Stimulated activated naive CD8-positive, alpha-beta T cell treated with anti-CD3 and anti-CD28 coated beads, Interleukin-15, Interleukin-2, amounts not matched to agents 100 ng/mL and 50 ng/mL, for 24 hours (primary cell): ENCODE data around the gene SFXN4.

Experiments
- H3K27ac Mint-ChIP-seq: one replicate; pipeline ENCODE4 v1.8.0; 2021; ENCODE audit warnings: mild to moderate bottlenecking, mixed read lengths
- H3K27me3 Mint-ChIP-seq: one replicate; pipeline ENCODE4 v1.8.0; 2021; ENCODE audit warnings: mixed read lengths
- H3K36me3 Mint-ChIP-seq: one replicate; pipeline ENCODE4 v1.8.0; 2021; ENCODE audit warnings: low read depth, mixed read lengths
- H3K4me1 Mint-ChIP-seq: one replicate; pipeline ENCODE4 v1.8.0; 2021; ENCODE audit warnings: low read depth, mixed read lengths
- H3K4me3 Mint-ChIP-seq: one replicate; pipeline ENCODE4 v1.8.0; 2021; ENCODE audit warnings: mild to moderate bottlenecking, mixed read lengths
- H3K9me3 Mint-ChIP-seq: one replicate; pipeline ENCODE4 v1.8.0; 2021; ENCODE audit warnings: mixed read lengths

Gene SFXN4, protein sequence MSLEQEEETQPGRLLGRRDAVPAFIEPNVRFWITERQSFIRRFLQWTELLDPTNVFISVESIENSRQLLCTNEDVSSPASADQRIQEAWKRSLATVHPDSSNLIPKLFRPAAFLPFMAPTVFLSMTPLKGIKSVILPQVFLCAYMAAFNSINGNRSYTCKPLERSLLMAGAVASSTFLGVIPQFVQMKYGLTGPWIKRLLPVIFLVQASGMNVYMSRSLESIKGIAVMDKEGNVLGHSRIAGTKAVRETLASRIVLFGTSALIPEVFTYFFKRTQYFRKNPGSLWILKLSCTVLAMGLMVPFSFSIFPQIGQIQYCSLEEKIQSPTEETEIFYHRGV

DNA sequence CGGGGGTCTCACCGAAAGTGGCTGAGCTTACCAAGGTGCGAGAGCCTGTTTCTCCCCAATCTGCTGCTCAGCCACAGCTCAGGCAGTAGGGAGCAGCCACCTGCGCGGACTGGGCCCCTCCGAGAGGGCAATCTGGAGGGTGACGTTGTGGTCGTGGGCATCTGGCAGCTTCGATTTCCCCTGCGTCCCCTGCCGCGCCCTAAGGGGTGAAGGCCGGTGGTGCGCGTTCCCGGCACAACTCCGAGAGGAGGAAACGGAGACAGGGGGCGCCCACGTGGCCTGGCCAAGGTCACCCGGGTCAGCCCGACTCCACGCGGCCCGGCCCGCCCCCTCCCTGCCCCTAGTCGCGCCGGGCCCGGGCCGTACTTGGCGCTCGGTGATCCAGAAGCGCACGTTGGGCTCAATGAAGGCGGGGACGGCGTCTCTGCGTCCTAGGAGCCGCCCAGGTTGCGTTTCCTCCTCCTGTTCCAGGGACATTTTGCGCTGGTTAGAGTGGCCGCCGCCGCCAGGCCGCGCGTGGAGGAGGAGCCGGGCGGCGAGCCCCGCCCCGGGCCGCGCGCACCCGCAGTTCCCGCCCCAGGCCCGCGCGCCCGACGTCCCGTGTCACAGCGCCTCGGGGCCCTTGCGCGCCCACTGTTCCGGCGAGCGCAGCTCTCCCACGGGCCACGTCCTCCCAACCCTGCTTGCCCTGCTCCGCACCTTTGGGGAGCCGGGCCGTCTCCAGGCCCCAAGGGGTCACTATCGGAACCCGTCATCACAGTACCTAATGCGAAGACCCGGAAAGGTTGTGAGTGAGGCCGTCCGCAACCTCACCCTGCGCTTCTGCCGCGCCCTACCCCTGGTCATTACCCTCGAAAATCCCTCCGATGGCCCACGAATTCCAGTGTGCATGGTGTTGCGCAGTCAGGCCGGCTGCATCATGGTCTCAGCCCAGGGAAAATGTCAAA, at the start of gene SFXN4:
TSS of gene SFXN4 (minus strand) at position 544 of the 947 bp plus-strand sequence. CDS start at position 477, 67 bp downstream.
- H3K4me1 Mint-ChIP-seq = peaks cover 48% of the 10 kb centered on the region
- H3K4me3 Mint-ChIP-seq = peak within 1 kb of the TSS; percentile 87

DNA sequence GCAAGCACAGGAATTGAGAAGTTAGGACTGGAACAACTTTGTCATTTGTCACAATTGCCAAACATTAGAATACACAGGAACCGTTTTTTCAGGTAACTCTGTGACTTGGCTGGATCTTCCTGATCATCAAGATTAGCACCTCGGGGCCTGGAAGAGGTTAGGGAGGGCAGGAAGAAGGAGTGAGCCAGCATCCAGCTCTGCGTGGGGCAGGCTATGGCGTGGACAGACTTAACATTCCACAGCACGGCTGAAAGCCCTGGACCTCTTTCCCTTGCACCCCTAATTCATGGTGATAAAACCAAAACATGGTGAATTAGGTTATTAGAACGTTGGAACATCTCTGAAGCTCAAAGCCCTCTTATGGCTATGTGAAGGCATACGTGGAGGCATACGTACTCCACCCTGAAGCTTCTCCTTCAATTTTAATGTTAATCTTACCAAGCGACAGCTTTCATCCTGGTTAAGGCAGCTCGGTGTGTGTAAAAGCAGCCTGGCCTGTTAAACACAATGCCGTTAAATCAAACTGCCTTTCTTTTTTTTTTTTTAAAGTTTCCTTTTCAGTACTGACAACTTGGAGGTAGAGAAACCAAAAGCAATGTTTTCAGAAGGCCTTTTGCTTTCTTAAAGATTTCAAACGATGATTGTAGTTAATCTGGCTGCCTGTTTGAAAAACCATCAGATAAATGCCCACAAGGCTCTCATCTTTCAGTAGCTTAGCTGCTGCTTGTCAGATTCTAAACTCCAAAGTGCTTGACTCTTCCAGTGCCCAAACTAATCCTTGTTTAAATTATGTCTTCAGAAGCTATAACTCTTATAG, 46.3 kb upstream of the SFXN4 start:
- Mint-ChIP-seq H3K27ac (peak overlapping the region; percentile 94), H3K36me3 (peaks cover 7% of the 10 kb centered on the region), H3K4me3 (peak overlapping the region; percentile 80)

More for the DNA sequence above, at the start of gene SFXN4:
- no peaks in the 10 kb centered on the region for H3K9me3 Mint-ChIP-seq
- peaks cover 66% of the 10 kb centered on the region for H3K36me3 Mint-ChIP-seq
- H3K27me3 Mint-ChIP-seq = no peaks in the 10 kb centered on the region
- H3K27ac Mint-ChIP-seq = peak within 1 kb of the TSS; percentile 94

DNA sequence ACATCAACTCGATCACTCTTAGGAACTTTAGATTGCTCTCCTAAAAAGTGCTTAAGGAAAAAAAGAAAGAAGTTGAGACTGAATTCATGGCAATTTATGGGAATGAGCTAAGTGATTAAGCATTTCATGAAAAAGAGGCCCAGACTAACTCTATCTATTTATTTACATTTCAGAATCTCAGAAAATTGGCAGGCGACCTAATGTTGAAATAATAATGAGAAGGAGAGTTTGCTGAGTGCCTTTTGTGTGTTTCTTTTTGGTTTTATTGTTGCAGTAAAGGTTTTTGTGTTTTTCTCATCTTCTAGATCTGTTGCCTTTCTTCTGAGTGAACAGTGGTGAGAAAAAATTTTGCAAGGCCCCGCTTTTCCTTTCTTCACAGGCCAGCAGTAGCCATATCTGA, 45.7 kb upstream of the SFXN4 start:
- Mint-ChIP-seq H3K36me3 (peaks cover 7% of the 10 kb centered on the region), H3K4me1 (peaks cover 72% of the 10 kb centered on the region), H3K27ac (peak overlapping the region; percentile 94), H3K27me3 (no peaks in the 10 kb centered on the region), H3K9me3 (no peaks in the 10 kb centered on the region), H3K4me3 (peak overlapping the region; percentile 80)

More for the DNA sequence above, 46.3 kb upstream of the SFXN4 start:
- Mint-ChIP-seq H3K9me3 (no peaks in the 10 kb centered on the region), H3K4me1 (peaks cover 69% of the 10 kb centered on the region), H3K27me3 (no peaks in the 10 kb centered on the region)

DNA sequence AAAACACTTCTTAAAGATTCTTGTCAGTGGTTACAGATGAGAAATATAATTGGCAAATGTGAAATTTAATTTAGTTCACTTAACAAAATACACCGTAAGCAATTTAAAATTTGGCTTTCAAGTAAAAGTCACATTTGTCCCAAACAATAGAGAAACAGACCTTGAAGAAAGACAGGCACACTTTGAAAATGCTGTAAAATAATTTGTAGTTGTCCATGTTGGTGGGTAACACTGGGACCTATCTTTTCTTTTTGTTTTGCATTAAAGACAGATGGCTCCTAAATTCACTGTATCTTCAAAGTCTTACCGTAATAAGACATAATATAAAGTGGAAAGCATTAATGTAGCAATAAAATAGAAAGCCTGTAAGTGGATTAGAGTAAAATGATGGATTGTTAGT, 45.1 kb upstream of the SFXN4 start:
- Mint-ChIP-seq H3K27ac (peak overlapping the region; percentile 94), H3K4me1 (peaks cover 76% of the 10 kb centered on the region)

DNA sequence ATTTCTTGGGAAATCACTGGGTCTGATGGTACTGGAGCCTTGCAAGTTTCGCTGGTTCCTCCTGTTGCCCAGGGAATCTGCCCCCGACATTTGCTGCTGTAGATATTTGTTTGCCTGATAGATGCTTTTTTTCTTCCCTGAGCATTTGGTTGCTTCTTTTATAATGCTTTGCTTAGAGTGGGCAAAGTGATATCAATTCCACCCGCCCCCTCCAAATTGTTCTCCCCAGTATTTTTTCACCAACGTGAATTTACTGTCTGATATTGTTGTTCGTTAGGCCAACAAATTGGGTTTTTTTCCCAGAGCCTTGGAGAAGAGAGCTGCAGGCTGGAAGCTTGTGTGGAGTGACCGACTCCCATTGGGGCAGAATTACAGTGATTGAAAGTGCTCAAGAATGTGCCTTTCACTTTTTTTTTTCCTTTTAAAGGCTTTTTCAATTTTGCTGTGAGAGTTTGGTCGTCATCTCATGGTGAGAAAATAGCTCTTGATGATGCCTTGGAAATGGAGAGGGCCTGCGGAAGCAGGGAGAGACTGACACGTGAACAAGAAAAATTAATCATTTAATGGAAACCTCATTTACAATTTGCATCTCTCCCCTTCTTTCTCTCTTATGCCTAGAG, 44.3 kb upstream of the SFXN4 start:
- H3K27ac Mint-ChIP-seq = peak overlapping the region; percentile 92
- H3K4me1 Mint-ChIP-seq = peaks cover 76% of the 10 kb centered on the region
- H3K36me3 Mint-ChIP-seq = peaks cover 4% of the 10 kb centered on the region
- no peaks in the 10 kb centered on the region for H3K27me3 Mint-ChIP-seq
- H3K4me3 Mint-ChIP-seq = peak overlapping the region; percentile 93
- no peaks in the 10 kb centered on the region for H3K9me3 Mint-ChIP-seq

More for the DNA sequence above, 45.1 kb upstream of the SFXN4 start:
- Mint-ChIP-seq H3K4me3 (peak overlapping the region; percentile 80), H3K9me3 (no peaks in the 10 kb centered on the region), H3K27me3 (no peaks in the 10 kb centered on the region), H3K36me3 (peaks cover 5% of the 10 kb centered on the region)

DNA sequence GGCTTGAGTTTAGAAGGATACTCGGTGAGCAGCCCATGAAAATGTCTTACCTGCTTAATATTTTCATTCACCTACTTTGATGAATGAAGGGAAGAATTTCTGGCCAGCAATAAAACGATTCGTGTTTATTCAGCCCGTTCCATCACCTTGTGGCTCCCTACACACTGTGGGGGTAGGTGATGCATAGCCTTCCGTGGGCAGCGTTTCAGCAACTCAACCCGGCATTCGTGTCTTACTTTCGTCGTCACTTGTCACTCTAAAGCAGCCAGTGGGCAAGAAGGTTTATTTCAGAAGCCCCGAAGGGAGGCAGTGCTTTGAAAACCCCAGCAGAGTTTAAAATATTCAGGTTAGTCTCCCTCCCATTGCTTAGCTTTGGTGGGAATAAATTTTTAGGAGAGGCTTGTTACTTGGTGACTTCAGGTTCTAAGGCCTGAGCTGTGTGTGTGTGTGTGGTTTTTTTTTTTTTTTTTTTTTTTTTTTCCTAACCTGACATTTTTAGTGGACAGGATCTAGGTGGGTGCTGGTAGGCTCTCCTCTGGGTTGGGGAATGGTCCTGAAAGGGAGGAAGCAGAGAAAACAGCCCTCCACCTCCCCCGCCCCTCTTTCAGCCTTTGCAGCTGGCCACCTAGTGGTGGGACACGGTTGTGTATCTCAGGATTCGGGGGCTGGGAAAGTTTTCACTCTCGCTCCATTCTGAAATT, 43.7 kb upstream of the SFXN4 start:
- Mint-ChIP-seq H3K4me1 (peaks cover 69% of the 10 kb centered on the region), H3K9me3 (no peaks in the 10 kb centered on the region), H3K4me3 (peak overlapping the region; percentile 93), H3K27ac (peak overlapping the region; percentile 92), H3K27me3 (no peaks in the 10 kb centered on the region), H3K36me3 (peaks cover 4% of the 10 kb centered on the region)

DNA sequence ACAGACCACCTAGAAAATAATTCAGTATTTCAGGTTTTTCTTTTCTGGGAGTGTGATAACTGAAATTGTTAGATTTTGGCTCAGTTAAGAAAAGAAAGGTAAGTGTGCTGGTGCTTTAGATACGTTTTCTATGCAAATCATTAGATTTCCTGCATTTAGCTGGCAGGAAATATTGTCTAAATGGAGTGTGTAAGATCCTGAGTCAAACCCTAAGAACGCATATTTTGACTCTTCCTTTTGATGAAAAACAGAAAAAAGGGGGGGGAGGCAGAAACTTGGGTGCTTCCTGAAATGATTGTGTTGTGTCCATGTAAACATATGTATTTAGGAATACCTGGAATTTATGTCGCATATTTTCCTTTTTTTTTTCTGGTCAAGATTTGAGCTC, 43.0 kb upstream of the SFXN4 start:
- Mint-ChIP-seq H3K4me3 (peak overlapping the region; percentile 93), H3K36me3 (peaks cover 4% of the 10 kb centered on the region), H3K9me3 (no peaks in the 10 kb centered on the region), H3K27me3 (no peaks in the 10 kb centered on the region), H3K4me1 (peaks cover 63% of the 10 kb centered on the region), H3K27ac (peak overlapping the region; percentile 92)

DNA sequence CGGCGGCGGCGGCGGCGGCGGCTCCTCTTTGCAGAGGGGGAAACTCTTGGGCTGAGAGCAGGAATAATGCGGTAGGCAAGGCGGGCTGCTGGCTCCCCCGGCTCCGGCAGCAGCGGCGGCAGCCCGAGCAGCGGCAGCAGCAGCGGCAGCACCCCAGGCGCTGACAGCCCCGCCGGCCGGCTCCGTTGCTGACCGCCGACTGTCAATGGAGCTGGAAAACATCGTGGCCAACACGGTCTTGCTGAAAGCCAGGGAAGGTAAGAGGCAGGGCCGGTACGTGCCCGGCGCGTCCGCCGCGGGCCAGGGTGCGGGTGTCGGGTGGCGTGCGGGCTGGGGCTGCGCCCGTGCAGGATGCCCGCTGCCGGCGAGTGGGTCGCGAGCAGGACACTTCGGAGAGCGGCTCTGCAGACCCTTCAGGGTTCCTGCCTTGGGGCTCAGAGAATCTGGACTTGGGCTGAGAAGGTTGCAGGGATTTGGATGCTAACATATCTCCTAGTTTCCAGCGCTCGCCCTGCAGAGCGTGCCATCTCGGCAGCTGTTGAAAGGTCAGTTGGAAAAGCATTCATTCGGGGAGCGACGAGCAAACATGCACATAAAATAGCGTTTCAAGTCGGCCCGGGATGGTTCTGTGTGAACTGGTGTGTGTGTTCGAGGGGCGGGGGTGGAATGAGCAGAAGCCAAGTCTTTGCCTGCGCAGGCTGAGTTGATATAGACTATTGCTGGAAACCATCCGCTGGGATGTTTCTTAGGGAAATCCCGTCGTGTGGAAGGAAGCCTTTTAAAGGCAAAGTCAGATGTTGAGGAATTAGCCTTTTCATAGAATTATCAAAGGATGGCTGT, 42.4 kb upstream of the SFXN4 start:
- Mint-ChIP-seq H3K4me1 (peaks cover 59% of the 10 kb centered on the region), H3K27ac (peak overlapping the region; percentile 92), H3K27me3 (no peaks in the 10 kb centered on the region), H3K4me3 (peak overlapping the region; percentile 93), H3K9me3 (no peaks in the 10 kb centered on the region), H3K36me3 (peaks cover 4% of the 10 kb centered on the region)

DNA sequence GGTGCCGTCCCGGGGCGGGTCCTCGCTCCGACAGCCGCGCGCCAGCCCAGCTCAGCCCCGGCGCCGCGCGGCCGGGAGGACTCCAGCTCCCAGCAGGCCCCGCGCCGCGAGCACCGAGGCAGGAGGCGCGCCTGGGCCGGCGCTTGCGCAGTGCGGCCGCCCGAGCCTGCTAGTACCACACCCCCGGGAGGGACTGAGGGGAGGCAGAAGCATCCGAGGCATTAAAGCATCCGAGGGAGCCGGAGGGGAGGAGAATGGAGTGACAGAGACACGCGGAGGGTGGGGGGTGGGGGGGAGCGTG, 41.8 kb upstream of the SFXN4 start, which contains the start of gene GRK5:
TSS of gene GRK5 (plus strand) at position 206 of the 301 bp plus-strand sequence. CDS start 347 bp downstream, outside the sequence.
- Mint-ChIP-seq H3K36me3 (peaks cover 4% of the 10 kb centered on the region), H3K27me3 (no peaks in the 10 kb centered on the region), H3K27ac (peak within 1 kb of the TSS; percentile 94), H3K4me1 (peaks cover 53% of the 10 kb centered on the region), H3K9me3 (no peaks in the 10 kb centered on the region), H3K4me3 (peak within 1 kb of the TSS; percentile 93)

DNA sequence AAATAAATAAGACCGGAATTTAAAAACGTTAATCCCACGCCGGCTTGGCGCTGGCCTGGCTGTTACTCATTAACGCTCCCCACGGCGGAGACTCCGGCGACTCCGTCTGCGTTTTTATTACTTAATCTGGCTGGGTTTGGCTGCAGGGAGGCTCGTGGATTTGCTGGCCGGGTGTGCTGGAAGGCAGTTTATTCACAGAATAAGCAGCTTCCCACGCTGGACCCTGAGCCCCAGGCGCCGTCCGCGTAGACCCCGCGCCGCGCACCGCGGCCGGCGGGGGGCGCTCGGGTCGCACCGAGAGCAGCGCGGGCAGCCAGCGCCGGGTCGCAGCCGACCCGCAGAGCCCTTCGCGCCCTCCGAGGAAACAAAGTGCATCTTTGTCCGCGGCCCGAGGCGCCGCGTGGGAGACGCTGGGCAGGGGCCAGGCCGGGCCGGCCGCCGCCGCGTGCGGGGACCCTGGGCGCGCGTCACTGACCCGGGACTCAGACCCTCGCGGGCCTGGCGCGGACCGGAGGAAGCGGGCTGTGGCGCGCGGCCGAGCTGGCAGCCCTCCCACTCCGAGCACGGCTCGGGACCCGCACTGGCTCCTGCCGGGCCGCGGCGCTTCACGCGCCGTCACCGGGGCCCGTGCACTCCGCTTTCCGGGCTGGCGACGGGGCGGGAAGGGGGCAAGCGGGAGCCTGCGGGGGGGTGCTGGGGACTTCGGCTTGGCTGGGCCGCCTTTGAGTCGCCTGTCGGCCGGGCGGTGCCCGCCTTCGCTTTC, 41.3 kb upstream of the SFXN4 start:
- Mint-ChIP-seq H3K4me1 (peaks cover 48% of the 10 kb centered on the region), H3K9me3 (no peaks in the 10 kb centered on the region), H3K4me3 (peak overlapping the region; percentile 83), H3K36me3 (peaks cover 4% of the 10 kb centered on the region), H3K27ac (peak overlapping the region; percentile 94), H3K27me3 (no peaks in the 10 kb centered on the region)

DNA sequence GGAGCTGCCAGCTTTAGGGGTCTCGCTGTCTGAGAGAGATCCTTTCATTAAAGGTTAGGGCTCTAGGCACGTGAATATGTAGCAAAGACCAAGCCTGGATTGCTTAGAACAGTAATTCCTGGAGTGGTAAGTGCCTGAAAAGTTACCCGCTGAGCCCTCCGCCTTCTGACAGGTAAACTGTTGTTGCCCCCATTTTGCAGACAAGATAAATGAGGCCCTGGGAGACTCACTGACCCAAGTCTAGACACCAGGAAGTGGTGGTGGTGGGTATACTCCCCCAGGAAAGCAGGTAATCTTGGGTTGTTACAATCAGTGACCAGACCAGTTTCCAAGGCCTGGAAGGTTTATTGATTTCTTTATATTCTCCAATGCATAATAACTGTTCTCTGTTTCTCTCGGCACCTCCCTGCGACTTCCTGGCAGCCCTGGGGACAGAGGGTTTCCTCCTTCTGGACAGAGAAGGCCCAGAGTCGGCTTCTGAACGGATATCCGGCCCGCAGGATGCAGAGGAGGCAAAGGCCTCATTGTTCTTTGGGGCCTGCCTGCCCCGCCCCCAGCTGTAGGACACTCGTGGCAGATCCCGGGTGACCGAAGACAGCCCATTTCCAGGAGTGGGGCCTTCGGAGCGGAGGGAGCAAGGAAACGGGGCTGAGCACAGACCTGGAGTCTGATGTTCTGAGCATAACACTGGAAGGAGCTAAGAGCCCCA, 40.5 kb upstream of the SFXN4 start:
- Mint-ChIP-seq H3K4me3 (peak overlapping the region; percentile 83), H3K27ac (peak overlapping the region; percentile 94)

DNA sequence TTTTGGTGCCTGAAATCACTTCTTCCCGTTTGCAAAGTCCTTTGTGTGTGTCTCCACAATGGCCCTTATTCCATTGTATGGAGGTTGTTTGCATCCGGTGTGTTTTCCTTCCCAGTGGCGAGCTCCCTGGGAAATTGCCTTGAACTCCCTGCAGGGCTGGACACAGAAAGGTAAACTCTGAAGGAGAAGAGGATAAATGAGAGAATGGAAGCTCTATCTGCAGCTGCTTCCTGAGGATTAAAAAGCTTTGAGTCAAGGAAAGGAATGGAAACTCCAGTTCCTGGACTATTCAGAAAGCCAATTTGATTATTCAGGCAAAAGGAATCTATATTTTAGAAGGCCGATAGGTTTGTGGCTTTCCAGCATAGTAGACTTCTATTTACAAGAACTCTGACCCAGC, 37.5 kb upstream of the SFXN4 start:
- Mint-ChIP-seq H3K9me3 (no peaks in the 10 kb centered on the region), H3K4me3 (no peak overlapping the region), H3K36me3 (no peaks in the 10 kb centered on the region), H3K27me3 (peaks cover 4% of the 10 kb centered on the region), H3K4me1 (peaks cover 25% of the 10 kb centered on the region), H3K27ac (no peak overlapping the region)

More for the DNA sequence above, 40.5 kb upstream of the SFXN4 start:
- Mint-ChIP-seq H3K36me3 (peaks cover 2% of the 10 kb centered on the region), H3K4me1 (peaks cover 40% of the 10 kb centered on the region), H3K27me3 (no peaks in the 10 kb centered on the region), H3K9me3 (no peaks in the 10 kb centered on the region)
